Nephron (organoid): ENCODE measurements around the gene GPC4.

Source experiments
- H3K27ac Mint-ChIP-seq, 3 experiments: 2 replicates each; pipeline ENCODE4 v1.8.0; 2020; ENCODE audit warnings: mixed read lengths in 3 of 3, mild to moderate bottlenecking in 2 of 3, moderate library complexity in 1 of 3
- H3K27me3 Mint-ChIP-seq: 2 replicates; pipeline ENCODE4 v1.8.0; 2021; ENCODE audit warnings: low read depth, mild to moderate bottlenecking, moderate library complexity, mixed read lengths
- H3K36me3 Mint-ChIP-seq: 2 replicates; pipeline ENCODE4 v1.8.0; 2020; ENCODE audit warnings: low read depth, mixed read lengths
- H3K4me1 Mint-ChIP-seq: 2 replicates; pipeline ENCODE4 v1.8.0; 2020; ENCODE audit warnings: mixed read lengths
- H3K4me3 Mint-ChIP-seq, 3 experiments: 2 replicates each; pipeline ENCODE4 v1.8.0; 2020; ENCODE audit warnings: mild to moderate bottlenecking in 3 of 3, mixed read lengths in 3 of 3, moderate library complexity in 2 of 3
- H3K9me3 Mint-ChIP-seq: 2 replicates; pipeline ENCODE4 v1.8.0; 2020; ENCODE audit warnings: mixed read lengths
- CTCF ChIP-seq, 3 experiments: fragments of 200-600 bp; sonication (generic); IDR thresholded peaks; one replicate each; pipeline ENCODE4 v1.5.0; 2021; ENCODE audit warnings: antibody characterized with exemption in 3 of 3; ENCODE audit not compliant: unreplicated experiment in 3 of 3

GPC4 gene

GRCh38 chrX:133415276-133416105 lies at the start of gene GPC4:
Gene GPC4, minus strand, starts transcription at chrX:133415489. Its CDS starts 524 bp downstream, at chrX:133414965.
- peaks cover 47% of the 10 kb centered on the region for H3K27me3 Mint-ChIP-seq
- H3K36me3 Mint-ChIP-seq = no peaks in the 10 kb centered on the region
- no peak for TF ChIP-seq CTCF (IDR thresholded peaks at IDR 0.05; ENCODE audit: unreplicated experiment in 3 of 3)
- H3K9me3 Mint-ChIP-seq = no peaks in the 10 kb centered on the region
- peaks cover 31% of the 10 kb centered on the region for H3K4me1 Mint-ChIP-seq
- H3K4me3 Mint-ChIP-seq = peak within 1 kb of the TSS; percentile 89 to 98 (median 93)
- peak within 1 kb of the TSS; percentile 47 to 85 (median 57) for H3K27ac Mint-ChIP-seq

- no peak for TF ChIP-seq CTCF (IDR thresholded peaks at IDR 0.05; ENCODE audit: unreplicated experiment in 3 of 3)
- Mint-ChIP-seq H3K36me3 (no peaks in the 10 kb centered on the region), H3K4me1 (no peaks in the 10 kb centered on the region), H3K27ac (no peak overlapping the region), H3K27me3 (no peaks in the 10 kb centered on the region), H3K9me3 (no peaks in the 10 kb centered on the region), H3K4me3 (no peak overlapping the region)
These were observed 45.9 kb upstream of the GPC4 start for GRCh38 chrX:133461231-133461630.

GRCh38 chrX:133454924-133455323 lies 39.6 kb upstream of the GPC4 start:
- TF ChIP-seq CTCF (IDR thresholded peaks at IDR 0.05; ENCODE audit: unreplicated experiment in 3 of 3) = no peak
- peaks cover 11% of the 10 kb centered on the region for H3K27me3 Mint-ChIP-seq

GRCh38 chrX:133454491-133454914 lies 39.2 kb upstream of the GPC4 start:
- Mint-ChIP-seq H3K4me1 (no peaks in the 10 kb centered on the region), H3K9me3 (no peaks in the 10 kb centered on the region), H3K27ac (no peak overlapping the region), H3K36me3 (no peaks in the 10 kb centered on the region), H3K27me3 (peaks cover 11% of the 10 kb centered on the region), H3K4me3 (no peak overlapping the region)
- TF ChIP-seq CTCF (IDR thresholded peaks at IDR 0.05; ENCODE audit: unreplicated experiment in 3 of 3) = no peak

More at GRCh38 chrX:133454924-133455323, 39.6 kb upstream of the GPC4 start:
- Mint-ChIP-seq H3K27ac (no peak overlapping the region), H3K4me1 (no peaks in the 10 kb centered on the region), H3K36me3 (no peaks in the 10 kb centered on the region), H3K4me3 (no peak overlapping the region), H3K9me3 (no peaks in the 10 kb centered on the region)

GRCh38 chrX:133448512-133449076 lies 33.3 kb upstream of the GPC4 start:
- H3K4me3 Mint-ChIP-seq = no peak overlapping the region
- no peaks in the 10 kb centered on the region for H3K36me3 Mint-ChIP-seq
- H3K27me3 Mint-ChIP-seq = peaks cover 3% of the 10 kb centered on the region
- no peaks in the 10 kb centered on the region for H3K9me3 Mint-ChIP-seq
- TF ChIP-seq CTCF (IDR thresholded peaks at IDR 0.05; ENCODE audit: unreplicated experiment in 3 of 3) = no peak
- H3K4me1 Mint-ChIP-seq = peaks cover 25% of the 10 kb centered on the region
- H3K27ac Mint-ChIP-seq = peak overlapping the region in 1 of 3 experiments; percentile 6
